ENCODE results near the gene CLIC1.

CLIC1 gene

GRCh38 chr6:31701666-31702404 is 34.5 kb downstream of the CLIC1 start:
- Mint-ChIP-seq H3K36me3 (peaks cover 9 to 22% of the 10 kb centered on the region in 2 donors), H3K27me3 (no peaks in the 10 kb centered on the region), H3K4me3 (peak overlapping the region; percentile 96 to 99), H3K27ac (peak overlapping the region; percentile 98), H3K9me3 (no peaks in the 10 kb centered on the region), H3K4me1 (peaks cover 22 to 25% of the 10 kb centered on the region in 2 donors)
- ATAC-seq (replicated peaks) (no peak), DNase-seq (no peak)

DNA sequence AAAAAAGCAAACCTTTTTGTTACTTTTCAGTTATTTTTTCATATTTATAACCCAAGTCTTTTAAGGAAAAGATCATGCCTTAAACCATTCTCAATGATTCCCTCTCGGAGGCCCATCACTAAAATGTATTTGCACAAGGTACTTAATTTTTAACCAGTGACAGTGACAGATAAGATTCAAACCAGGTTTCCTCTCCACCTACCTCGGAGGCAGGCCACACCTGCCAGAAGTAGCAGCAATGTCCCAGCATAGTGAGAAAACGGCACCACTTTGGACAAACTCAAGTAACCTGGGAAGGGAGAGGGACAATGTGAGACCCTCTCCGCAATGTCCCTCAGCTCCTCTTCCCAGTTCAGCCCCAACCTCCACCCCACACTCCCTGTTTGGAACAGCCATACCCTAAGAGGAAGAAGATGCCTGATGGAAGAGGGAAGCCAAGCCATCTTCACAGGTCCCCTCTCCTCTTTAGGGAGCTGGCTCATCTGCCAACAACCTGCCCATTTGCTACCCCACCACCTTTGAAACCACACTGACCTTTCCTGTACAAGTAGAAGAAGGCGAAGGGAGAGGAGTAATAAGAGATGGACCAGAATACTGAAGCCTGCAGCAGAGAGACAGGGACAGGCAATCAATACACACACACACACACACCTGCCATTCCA is 35.5 kb downstream of the CLIC1 start:
- ATAC-seq (replicated peaks): no peak
- H3K27me3 Mint-ChIP-seq: no peaks in the 10 kb centered on the region
- peak overlapping the region; percentile 4 to 50 for H3K4me3 Mint-ChIP-seq
- H3K27ac Mint-ChIP-seq: peak overlapping the region; percentile 48
- no peak for DNase-seq
- peaks cover 22 to 25% of the 10 kb centered on the region in 2 donors for H3K4me1 Mint-ChIP-seq
- H3K9me3 Mint-ChIP-seq: no peaks in the 10 kb centered on the region
- H3K36me3 Mint-ChIP-seq: peaks cover 9 to 28% of the 10 kb centered on the region in 2 donors

DNA sequence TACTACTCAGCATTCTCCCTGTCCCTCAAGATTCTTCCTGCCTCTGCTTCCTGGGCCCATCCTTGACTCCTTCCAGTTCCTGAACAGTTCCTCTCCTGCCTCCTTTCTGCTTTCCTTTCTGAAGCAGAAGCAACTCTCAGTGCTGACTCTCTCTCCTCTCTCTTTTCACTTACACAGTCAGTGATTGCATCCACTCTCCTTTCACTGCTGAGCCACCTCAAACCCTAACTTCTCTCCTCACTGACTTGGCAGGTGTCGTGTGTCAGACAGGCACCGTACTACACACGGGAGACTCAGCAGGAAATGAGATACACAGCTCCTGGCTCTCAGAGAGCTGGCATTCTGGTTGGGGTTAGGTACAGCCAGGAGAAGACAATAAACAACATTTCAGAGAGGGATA is 38.8 kb downstream of the CLIC1 start:
- H3K27ac Mint-ChIP-seq: peak overlapping the region; percentile 21
- peaks cover 19 to 35% of the 10 kb centered on the region in 2 donors for H3K36me3 Mint-ChIP-seq
- H3K9me3 Mint-ChIP-seq: no peaks in the 10 kb centered on the region
- ATAC-seq (replicated peaks) (no peak), DNase-seq (no peak)
- no peak overlapping the region for H3K4me3 Mint-ChIP-seq
- peaks cover 19% of the 10 kb centered on the region in 2 donors for H3K4me1 Mint-ChIP-seq
- no peaks in the 10 kb centered on the region for H3K27me3 Mint-ChIP-seq

DNA sequence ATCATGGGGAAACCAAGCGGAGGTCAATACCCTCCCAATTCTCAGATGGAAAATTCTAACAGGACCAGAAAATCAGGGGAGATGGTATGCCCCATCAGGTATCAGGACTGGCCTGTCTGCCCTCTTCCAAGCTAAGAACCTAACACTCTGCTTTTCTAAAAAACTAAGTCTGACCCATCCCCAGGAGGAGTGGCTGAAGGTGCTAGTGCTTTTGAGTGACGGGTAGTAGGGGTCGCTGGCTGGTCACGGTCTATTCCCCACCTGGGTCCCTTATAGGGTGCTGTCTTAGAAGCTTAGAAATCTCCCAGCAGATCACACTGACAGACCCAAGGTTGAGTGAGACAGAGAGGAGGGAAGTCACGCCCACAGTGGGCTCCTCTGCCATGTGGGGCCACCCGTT is 42.8 kb downstream of the CLIC1 start:
- H3K27me3 Mint-ChIP-seq: no peaks in the 10 kb centered on the region
- no peak for DNase-seq
- H3K36me3 Mint-ChIP-seq: peaks cover 39 to 53% of the 10 kb centered on the region in 2 donors
- no peak overlapping the region for H3K27ac Mint-ChIP-seq
- no peak for ATAC-seq (replicated peaks)
- peaks cover 23 to 24% of the 10 kb centered on the region in 2 donors for H3K4me1 Mint-ChIP-seq
- H3K4me3 Mint-ChIP-seq: no peak overlapping the region
- no peaks in the 10 kb centered on the region for H3K9me3 Mint-ChIP-seq

- Mint-ChIP-seq H3K36me3 (peaks cover 41 to 59% of the 10 kb centered on the region in 2 donors), H3K27ac (no peak overlapping the region), H3K4me3 (no peak overlapping the region), H3K9me3 (no peaks in the 10 kb centered on the region), H3K4me1 (peaks cover 23 to 24% of the 10 kb centered on the region in 2 donors), H3K27me3 (no peaks in the 10 kb centered on the region)
- ATAC-seq (replicated peaks) (no peak), DNase-seq (no peak)
Measured at GRCh38 chr6:31692886-31693285, 43.4 kb downstream of the CLIC1 start.

GRCh38 chr6:31692353-31692752 is 44.0 kb downstream of the CLIC1 start:
- Mint-ChIP-seq H3K4me1 (peaks cover 20 to 23% of the 10 kb centered on the region in 2 donors), H3K9me3 (no peaks in the 10 kb centered on the region), H3K36me3 (peaks cover 43 to 59% of the 10 kb centered on the region in 2 donors), H3K27me3 (no peaks in the 10 kb centered on the region), H3K27ac (no peak overlapping the region), H3K4me3 (no peak overlapping the region)
- DNase-seq (no peak), ATAC-seq (replicated peaks) (no peak)

DNA sequence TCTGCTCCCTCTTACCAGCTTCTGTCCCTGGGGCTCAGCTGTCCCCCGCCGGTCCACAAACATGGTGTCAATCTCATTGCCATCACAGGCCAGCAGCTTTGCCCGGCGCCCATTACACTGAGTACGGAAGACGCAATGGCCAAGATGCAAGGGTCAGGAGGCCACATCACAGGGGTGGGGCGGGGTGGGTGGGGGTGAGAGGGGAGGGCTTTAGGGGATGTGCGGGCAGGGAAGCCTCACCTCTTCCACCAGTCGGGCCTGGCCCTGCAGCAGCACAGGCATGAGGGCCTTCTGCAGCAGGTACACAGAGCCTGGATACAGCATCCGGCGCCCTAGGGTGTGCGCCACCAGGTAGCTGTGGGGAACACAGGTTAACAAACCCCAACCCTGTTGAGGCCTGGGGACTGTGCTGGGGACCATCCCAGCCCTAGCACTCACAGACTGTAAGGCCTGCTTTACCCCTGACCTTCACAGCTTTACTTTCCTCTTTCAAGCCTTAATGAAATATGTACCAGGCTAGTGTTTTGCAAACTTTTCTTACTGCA is 44.7 kb downstream of the CLIC1 start:
- no peak for ATAC-seq (replicated peaks)
- no peak overlapping the region for H3K27ac Mint-ChIP-seq
- H3K9me3 Mint-ChIP-seq: no peaks in the 10 kb centered on the region
- no peaks in the 10 kb centered on the region for H3K27me3 Mint-ChIP-seq
- H3K36me3 Mint-ChIP-seq: peaks cover 42 to 59% of the 10 kb centered on the region in 2 donors
- H3K4me3 Mint-ChIP-seq: no peak overlapping the region
- H3K4me1 Mint-ChIP-seq: peaks cover 18 to 23% of the 10 kb centered on the region in 2 donors
- DNase-seq: no peak

DNA sequence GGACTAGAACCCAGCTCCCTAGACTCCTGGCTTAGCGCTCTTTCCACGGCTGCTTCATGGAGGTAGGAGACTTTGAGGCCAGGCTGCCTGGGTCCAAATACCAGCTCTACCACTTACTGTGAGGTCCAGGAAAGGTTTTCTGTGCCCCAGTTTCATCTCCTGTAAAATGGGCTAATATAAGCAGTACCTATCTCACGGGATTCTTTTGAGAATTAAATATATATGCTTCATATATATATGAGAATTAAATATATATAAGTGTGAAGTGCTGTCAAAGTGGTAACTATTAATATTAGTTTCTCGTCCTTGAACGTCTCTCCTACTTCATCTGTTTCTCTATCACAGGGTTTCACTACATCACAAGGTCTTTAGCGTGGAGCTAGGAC is 45.3 kb downstream of the CLIC1 start:
- Mint-ChIP-seq H3K4me1 (peaks cover 18 to 23% of the 10 kb centered on the region in 2 donors), H3K36me3 (peaks cover 47 to 60% of the 10 kb centered on the region in 2 donors), H3K9me3 (no peaks in the 10 kb centered on the region), H3K27ac (peak overlapping the region; percentile 77), H3K4me3 (no peak overlapping the region), H3K27me3 (no peaks in the 10 kb centered on the region)
- no peak for DNase-seq
- no peak for ATAC-seq (replicated peaks)

GRCh38 chr6:31690231-31691077 is 45.9 kb downstream of the CLIC1 start:
- no peaks in the 10 kb centered on the region for H3K27me3 Mint-ChIP-seq
- peaks cover 18 to 23% of the 10 kb centered on the region in 2 donors for H3K4me1 Mint-ChIP-seq
- DNase-seq (no peak), ATAC-seq (replicated peaks) (peak in 1 of 2 donors; percentile 68)
- H3K36me3 Mint-ChIP-seq: peaks cover 52 to 66% of the 10 kb centered on the region in 2 donors
- H3K27ac Mint-ChIP-seq: peak overlapping the region; percentile 78
- peak overlapping the region in 1 of 2 donors; percentile 8 for H3K4me3 Mint-ChIP-seq
- H3K9me3 Mint-ChIP-seq: no peaks in the 10 kb centered on the region

GRCh38 chr6:31689249-31690110 is 46.9 kb downstream of the CLIC1 start:
- Mint-ChIP-seq H3K4me1 (peaks cover 18 to 23% of the 10 kb centered on the region in 2 donors), H3K27me3 (no peaks in the 10 kb centered on the region), H3K27ac (peak overlapping the region; percentile 78), H3K4me3 (peak overlapping the region in 1 of 2 donors; percentile 8), H3K9me3 (no peaks in the 10 kb centered on the region), H3K36me3 (peaks cover 56 to 67% of the 10 kb centered on the region in 2 donors)
- DNase-seq (no peak), ATAC-seq (replicated peaks) (no peak)

- no peak overlapping the region for H3K4me3 Mint-ChIP-seq
- H3K36me3 Mint-ChIP-seq: peaks cover 56 to 67% of the 10 kb centered on the region in 2 donors
- no peak overlapping the region for H3K27ac Mint-ChIP-seq
- ATAC-seq (replicated peaks) (no peak), DNase-seq (no peak)
- no peaks in the 10 kb centered on the region for H3K27me3 Mint-ChIP-seq
- H3K4me1 Mint-ChIP-seq: peaks cover 21 to 26% of the 10 kb centered on the region in 2 donors
- H3K9me3 Mint-ChIP-seq: no peaks in the 10 kb centered on the region
Measured at GRCh38 chr6:31687860-31688693, 48.3 kb downstream of the CLIC1 start.

DNA sequence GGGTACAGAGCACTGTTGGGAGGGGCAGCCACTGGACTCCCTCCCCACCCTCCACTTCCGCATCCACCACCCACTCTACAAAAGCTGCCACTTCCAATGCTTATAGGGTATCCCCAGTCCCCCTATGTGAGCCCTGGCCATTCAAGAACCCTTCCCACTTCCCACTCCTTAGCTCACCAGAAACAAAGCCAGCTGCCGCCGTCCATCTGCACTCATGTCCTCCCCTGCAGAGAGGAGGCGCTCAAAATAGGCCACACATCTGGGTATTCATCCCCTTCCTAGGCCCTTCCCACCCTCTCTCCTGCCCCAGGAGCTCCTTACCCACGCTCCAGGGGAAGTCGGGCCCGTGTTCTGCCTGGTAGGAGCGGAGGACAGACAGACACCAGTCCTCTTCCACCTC is 49.0 kb downstream of the CLIC1 start:
- H3K36me3 Mint-ChIP-seq: peaks cover 53 to 63% of the 10 kb centered on the region in 2 donors
- no peak overlapping the region for H3K4me3 Mint-ChIP-seq
- no peaks in the 10 kb centered on the region for H3K9me3 Mint-ChIP-seq
- DNase-seq: no peak
- H3K27me3 Mint-ChIP-seq: no peaks in the 10 kb centered on the region
- H3K4me1 Mint-ChIP-seq: peaks cover 22 to 29% of the 10 kb centered on the region in 2 donors
- peak overlapping the region; percentile 65 for H3K27ac Mint-ChIP-seq
- no peak for ATAC-seq (replicated peaks)

DNA sequence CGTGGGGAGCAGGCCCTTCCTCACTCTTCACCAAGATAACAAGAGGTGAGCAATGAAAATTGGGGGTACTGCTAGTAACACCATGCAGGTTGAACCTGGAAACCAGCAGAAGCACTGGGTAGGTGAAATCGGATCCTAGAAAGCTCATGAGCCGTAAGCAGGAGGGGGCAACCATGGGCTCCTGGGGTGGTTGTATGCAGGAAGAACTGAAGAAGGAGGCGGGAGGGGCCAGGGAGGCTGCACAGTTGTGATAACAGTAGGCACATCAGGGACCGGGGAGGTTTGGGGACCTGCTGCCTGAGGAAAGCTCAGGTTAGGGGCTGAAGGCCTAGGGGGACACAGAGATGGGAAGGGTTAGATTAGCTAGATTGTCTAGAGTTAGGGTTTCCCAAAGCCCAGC is 49.8 kb downstream of the CLIC1 start:
- ATAC-seq (replicated peaks): no peak
- peaks cover 53 to 59% of the 10 kb centered on the region in 2 donors for H3K36me3 Mint-ChIP-seq

More for the DNA sequence above, 49.8 kb downstream of the CLIC1 start:
- H3K4me1 Mint-ChIP-seq: peaks cover 24 to 32% of the 10 kb centered on the region in 2 donors
- H3K27ac Mint-ChIP-seq: no peak overlapping the region
- DNase-seq: no peak
- no peak overlapping the region for H3K4me3 Mint-ChIP-seq
- no peaks in the 10 kb centered on the region for H3K27me3 Mint-ChIP-seq
- H3K9me3 Mint-ChIP-seq: no peaks in the 10 kb centered on the region

Data from stimulated activated naive B cell treated with anti-CD40 and anti-IgM and Interleukin-4, amounts not matched to agents 10 μg/mL and 1 μg/mL and 100 μg/mL, for 72 hours (primary cell).